Gastrocnemius medialis (tissue), 4 donors: Measurements from ENCODE around the gene CCDC182.

Experiments used
- POLR2A ChIP-seq, 2 donors: fragments of 450-650 bp; IDR thresholded peaks; one replicate each; pipeline ENCODE4 v1.6.1; 2017; ENCODE audit warnings: antibody characterized with exemption in 2 of 2, mild to moderate bottlenecking in 2 of 2, moderate library complexity in 2 of 2
- TF ChIP-seq, protein P1 (sequence below), 5 experiments: fragments of 450-650 bp in 3 of 5; fragments of 200-600 bp in 2 of 5; sonication (generic) in 2 of 5; IDR thresholded peaks in 4 of 5; conservative IDR thresholded peaks in 1 of 5; 1 replicate in 4 of 5; 2 replicates in 1 of 5; pipeline ENCODE4 v1.5.1; 2016 to 2019; ENCODE audit warnings: antibody characterized with exemption in 5 of 5, mild to moderate bottlenecking in 3 of 5, moderate library complexity in 3 of 5

DNA sequence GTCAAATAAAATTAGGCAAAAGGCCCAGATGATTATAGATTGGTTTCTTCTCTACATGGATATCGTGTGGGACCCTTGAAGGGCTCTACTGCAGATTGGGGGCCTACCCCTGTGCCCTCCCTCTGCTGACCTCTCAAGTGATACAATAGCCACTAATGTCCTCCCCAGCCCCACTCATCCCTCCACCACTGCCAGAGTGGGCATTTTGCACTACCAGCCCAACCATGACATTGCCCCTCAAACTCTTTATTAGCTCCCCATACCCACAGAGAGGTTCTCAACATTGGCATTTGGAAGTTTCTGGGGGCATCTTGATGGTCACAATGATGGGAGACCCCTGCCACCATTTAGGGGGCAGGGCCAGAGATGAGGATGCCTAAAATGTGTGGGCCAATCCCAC, 41.8 kb downstream of the CCDC182 start:
- TF ChIP-seq, protein P1, sequence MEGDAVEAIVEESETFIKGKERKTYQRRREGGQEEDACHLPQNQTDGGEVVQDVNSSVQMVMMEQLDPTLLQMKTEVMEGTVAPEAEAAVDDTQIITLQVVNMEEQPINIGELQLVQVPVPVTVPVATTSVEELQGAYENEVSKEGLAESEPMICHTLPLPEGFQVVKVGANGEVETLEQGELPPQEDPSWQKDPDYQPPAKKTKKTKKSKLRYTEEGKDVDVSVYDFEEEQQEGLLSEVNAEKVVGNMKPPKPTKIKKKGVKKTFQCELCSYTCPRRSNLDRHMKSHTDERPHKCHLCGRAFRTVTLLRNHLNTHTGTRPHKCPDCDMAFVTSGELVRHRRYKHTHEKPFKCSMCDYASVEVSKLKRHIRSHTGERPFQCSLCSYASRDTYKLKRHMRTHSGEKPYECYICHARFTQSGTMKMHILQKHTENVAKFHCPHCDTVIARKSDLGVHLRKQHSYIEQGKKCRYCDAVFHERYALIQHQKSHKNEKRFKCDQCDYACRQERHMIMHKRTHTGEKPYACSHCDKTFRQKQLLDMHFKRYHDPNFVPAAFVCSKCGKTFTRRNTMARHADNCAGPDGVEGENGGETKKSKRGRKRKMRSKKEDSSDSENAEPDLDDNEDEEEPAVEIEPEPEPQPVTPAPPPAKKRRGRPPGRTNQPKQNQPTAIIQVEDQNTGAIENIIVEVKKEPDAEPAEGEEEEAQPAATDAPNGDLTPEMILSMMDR (IDR thresholded peaks at IDR 0.05 in 4 of 5, conservative IDR thresholded peaks at IDR 0.05 in 1 of 5), result no peak
- no peak for TF ChIP-seq POLR2A (IDR thresholded peaks at IDR 0.05)
